HepG2 (cell line): ENCODE measurements around the gene UBAC2. TPM values are rescaled to one million over a fixed set of nuclear protein-coding genes. Genes with fewer than 3 reads are reported as not detected.

Experiments
- ATAC-seq: fragments of 200-7000 bp; cut with Tn5 transposase; 3 replicates; pipeline ENCODE4 v1.9.1; 2020; ENCODE audit warnings: mild to moderate bottlenecking, moderate library complexity
- BruUV-seq: library from RNA; stranded (reverse); fragments of 400-500 nt; replicated peaks from 2 replicates; lab custom pipeline; 2021; lab: Mats Ljungman, UMichigan
- CTCF ChIA-PET: fragments of 300-600 bp; formaldehyde crosslinking; extraction: SDS; loops from one replicate; lab custom pipeline; 2021; ENCODE audit warnings: low total read pairs, inconsistent platforms, low intra/inter-chr PET ratio; lab: Yijun Ruan, JAX
- POLR2A ChIA-PET: fragments of 350-600 bp; sonication (Branson Sonifier 250); formaldehyde crosslinking; loops from one replicate; lab custom pipeline; 2020; ENCODE audit warnings: antibody characterized with exemption, inconsistent platforms; lab: Yijun Ruan, JAX
- DNase-seq: peaks from one replicate; pipeline ENCODE4 v3.0.0-alpha.2; 2015; ENCODE audit warnings: low spot score
- FAIRE-seq: peaks from 3 replicates; lab custom pipeline; 2011; peaks lifted over from hg19 to GRCh38; lab: Jason Lieb, UNC
- H2AFZ ChIP-seq: one replicate; pipeline ENCODE4 v1.6.1; 2011; ENCODE audit warnings: low read length, inconsistent platforms
- H3K27ac ChIP-seq: fragments of 300-600 bp; 3 replicates; pipeline ENCODE4 v1.8.0; 2011; ENCODE audit warnings: mixed run types, mild to moderate bottlenecking, mixed read lengths, low read length, inconsistent platforms; ENCODE audit not compliant: insufficient read depth; ENCODE audit errors: extremely low read length
- H3K27me3 ChIP-seq, 2 experiments: fragments of 200-600 bp in 1 of 2; 2 replicates in 1 of 2; 3 replicates in 1 of 2; pipeline versions ENCODE4 v1.6.0 to v1.8.0; 2011; ENCODE audit warnings: low read length in 2 of 2, mild to moderate bottlenecking in 2 of 2, moderate library complexity in 2 of 2, inconsistent platforms in 1 of 2; ENCODE audit not compliant: insufficient read depth in 2 of 2, control insufficient read depth in 1 of 2
- H3K36me3 ChIP-seq, 2 experiments: fragments of 200-600 bp in 1 of 2; replicated peaks in 1 of 2; 2 replicates in 1 of 2; 3 replicates in 1 of 2; pipeline versions ENCODE4 v1.5.1 to v1.8.0; 2011; ENCODE audit warnings: low read length in 2 of 2, inconsistent platforms in 1 of 2; ENCODE audit not compliant: insufficient read depth in 2 of 2, control insufficient read depth in 1 of 2
- H3K4me1 ChIP-seq: 2 replicates; pipeline ENCODE4 v1.5.1; 2012; ENCODE audit warnings: low read length, inconsistent platforms; ENCODE audit not compliant: insufficient read depth
- H3K4me2 ChIP-seq: 2 replicates; pipeline ENCODE4 v1.6.0; 2011; ENCODE audit warnings: low read depth, low read length, inconsistent platforms
- H3K4me3 ChIP-seq, 3 experiments: fragments of 200-600 bp in 1 of 3; sonication (generic), shearing (Covaris generic) in 1 of 3; replicated peaks in 1 of 3; 2 replicates each; pipeline ENCODE4 v1.5.1; 2011 to 2016; ENCODE audit warnings: low read length in 3 of 3, inconsistent platforms in 2 of 3, low read depth in 2 of 3, mild to moderate bottlenecking in 2 of 3, control low read depth in 1 of 3, mixed read lengths in 1 of 3; ENCODE audit not compliant: insufficient read depth in 1 of 3
- H3K79me2 ChIP-seq: one replicate; pipeline ENCODE4 v1.6.1; 2011; ENCODE audit warnings: low read length, inconsistent platforms; ENCODE audit not compliant: insufficient read depth
- H3K9ac ChIP-seq: 2 replicates; pipeline ENCODE4 v1.6.0; 2011; ENCODE audit warnings: mild to moderate bottlenecking, low read depth, low read length, inconsistent platforms; ENCODE audit not compliant: insufficient read depth
- H3K9me3 ChIP-seq: 2 replicates; pipeline ENCODE4 v1.5.1; 2012; ENCODE audit warnings: mild to moderate bottlenecking, low read length
- H4K20me1 ChIP-seq: 2 replicates; pipeline ENCODE4 v1.6.0; 2011; ENCODE audit warnings: inconsistent platforms, mild to moderate bottlenecking, low read length, moderate library complexity; ENCODE audit not compliant: insufficient read depth
- AGO1 ChIP-seq: fragments of 200-400 bp; formaldehyde crosslinking; IDR thresholded peaks from 2 replicates; pipeline ENCODE4 v1.6.1; 2017; ENCODE audit warnings: mild to moderate bottlenecking, low read depth, low read length, moderate library complexity; ENCODE audit not compliant: poor library complexity, severe bottlenecking
- ATF5 ChIP-seq: sonication (generic); formaldehyde crosslinking; IDR thresholded peaks from 2 replicates; pipeline ENCODE4 v1.4.0; 2020; ENCODE audit warnings: mild to moderate bottlenecking, low read depth, missing genetic modification reagents
- CEBPG ChIP-seq: IDR thresholded peaks from 2 replicates; pipeline ENCODE4 v1.6.1; 2016
- CHD2 ChIP-seq: IDR thresholded peaks from 2 replicates; pipeline ENCODE4 v1.6.1; 2011; ENCODE audit warnings: low read depth, low read length, improper control_type of control experiment
- MYNN ChIP-seq: sonication (generic); formaldehyde crosslinking; IDR thresholded peaks from 2 replicates; pipeline ENCODE4 v1.4.0; 2020; ENCODE audit warnings: mild to moderate bottlenecking, low read depth, missing genetic modification reagents
- TFDP1 ChIP-seq: IDR thresholded peaks from 2 replicates; pipeline ENCODE4 v1.6.1; 2016; ENCODE audit warnings: missing compliant biosample characterization, missing genetic modification reagents, borderline replicate concordance
- THRA ChIP-seq: sonication (generic); formaldehyde crosslinking; IDR thresholded peaks from 2 replicates; pipeline ENCODE4 v1.4.0; 2020; ENCODE audit warnings: missing genetic modification reagents, borderline replicate concordance
- ZBTB26 ChIP-seq: IDR thresholded peaks from 2 replicates; pipeline ENCODE4 v1.6.1; 2016; ENCODE audit warnings: missing compliant biosample characterization, missing genetic modification reagents, borderline replicate concordance
- ZBTB34 ChIP-seq: sonication (generic); formaldehyde crosslinking; IDR thresholded peaks from 2 replicates; pipeline ENCODE4 v1.8.0; 2022; ENCODE audit warnings: mild to moderate bottlenecking, missing genetic modification reagents
- ZBTB42 ChIP-seq: sonication (generic); formaldehyde crosslinking; IDR thresholded peaks from 2 replicates; pipeline ENCODE4 v1.5.0; 2020; ENCODE audit warnings: mild to moderate bottlenecking, missing genetic modification reagents
- ZHX1 ChIP-seq: sonication (generic); formaldehyde crosslinking; IDR thresholded peaks from 2 replicates; pipeline ENCODE4 v1.8.1; 2022; ENCODE audit warnings: low read depth, mild to moderate bottlenecking, missing genetic modification reagents
- ZNF282 ChIP-seq: fragments of 450-650 bp; IDR thresholded peaks from 2 replicates; pipeline ENCODE4 v1.6.1; 2018; ENCODE audit not compliant: partially characterized antibody
- ZNF552 ChIP-seq: sonication (generic); formaldehyde crosslinking; IDR thresholded peaks from 2 replicates; pipeline ENCODE4 v1.9.0; 2022; ENCODE audit warnings: missing genetic modification reagents, mild to moderate bottlenecking, borderline replicate concordance
- ZNF670 ChIP-seq: sonication (generic); formaldehyde crosslinking; IDR thresholded peaks from 2 replicates; pipeline ENCODE4 v1.8.0; 2022; ENCODE audit warnings: mild to moderate bottlenecking, missing genetic modification reagents, borderline replicate concordance
- WGBS: methylation state at CpG from one replicate; pipeline ENCODE4 v1.1.6; 2017; ENCODE audit warnings: low lambda C conversion rate; 5-methylcytosine and 5-hydroxymethylcytosine counted together
- in situ Hi-C: cut with HindIII; loops from 2 replicates; pipeline ENCODE4 v1.10.0; 2017; ENCODE audit warnings: low pct_unique_long_range_greater_than_20kb; ENCODE audit not compliant: extremely low pct_ligation_motif_present
- intact Hi-C: fragments of 100-400 bp; cut with micrococcal nuclease; formaldehyde crosslinking; loops from one replicate; pipeline ENCODE4 v1.10.0; 2022; ENCODE audit not compliant: unreplicated experiment
- polyA plus RNA-seq, 8 experiments: library from polyadenylated mRNA; depleted of rRNA in 3 of 8; stranded (reverse) in 7 of 8; unstranded in 1 of 8; fragments of >200 nt; fragmentation: Illumina TruSeq in 4 of 8; extraction: Trizol in 4 of 8; gene quantifications; 2 replicates each; pipeline versions ENCODE4 v1.2.1 to v1.2.3, GENCODE V29; 2011 to 2016; ENCODE audit warnings: low read depth in 4 of 8, missing spikeins in 1 of 8, mixed read lengths in 1 of 8; ENCODE audit not compliant: insufficient read depth in 1 of 8
- total RNA-seq, 5 experiments: library from RNA; depleted of rRNA; stranded (reverse); fragments of >200 nt; fragmentation: Illumina TruSeq; extraction: Trizol; gene quantifications; 2 replicates each; pipeline ENCODE4 v1.2.3, GENCODE V29; 2016; ENCODE audit warnings: low read depth in 1 of 5

Gene UBAC2
- total and polyA plus RNA-seq, 2 of the 13 experiments (the other 11 are each of a cell fraction or from before 2014, with no cell fraction given): 61.3 to 80.8 TPM

GRCh38 chr13:99218126-99218525 is 17.5 kb downstream of the UBAC2 start (continued):
- TF ChIP-seq AGO1: no peak
- no peak for TF ChIP-seq ZNF282
- TF ChIP-seq ZNF670 (CRISPR knock-in tag): no peak
- TF ChIP-seq, all 625 proteins: peak for 2

GRCh38 chr13:99218545-99218944 is 17.9 kb downstream of the UBAC2 start:
- H3K79me2 ChIP-seq: peaks cover 83% of the 10 kb centered on the region
- H3K9me3 ChIP-seq: no peaks in the 10 kb centered on the region
- no peaks in the 10 kb centered on the region for H3K27me3 ChIP-seq
- H3K4me3 ChIP-seq: no peak overlapping the region
- FAIRE-seq (no peak), DNase-seq (no peak), ATAC-seq (no peak)
- in situ Hi-C loops: no loop called here
- WGBS: 93% methylated on average over 6 of the region's 6 CpGs
- POLR2A ChIA-PET: interaction anchor here (1.1 kb wide), 1 partner anchor 17 kb away, joined by 4 read pairs; no protein-coding TSS in a partner anchor
- H3K36me3 ChIP-seq: peaks cover 0 to 11% of the 10 kb centered on the region in 2 experiments; a peak in 3 of 5 replicates
- CTCF ChIA-PET: no interaction called here
- no peak overlapping the region for H2AFZ ChIP-seq
- H4K20me1 ChIP-seq: peaks cover 3% of the 10 kb centered on the region
- H3K4me2 ChIP-seq: no peak overlapping the region
- intact Hi-C loops: no loop called here
- H3K9ac ChIP-seq: no peak overlapping the region
- H3K4me1 ChIP-seq: no peaks in the 10 kb centered on the region
- BruUV-seq: no TSS peak
- H3K27ac ChIP-seq: no peak overlapping the region
- no peak for TF ChIP-seq ATF5 (CRISPR knock-in tag)
- no peak for TF ChIP-seq TFDP1
- TF ChIP-seq THRA (CRISPR knock-in tag): no peak
- TF ChIP-seq ZBTB34 (CRISPR knock-in tag): no peak
- no peak for TF ChIP-seq ZBTB42 (CRISPR knock-in tag)
- TF ChIP-seq CHD2: no peak
- TF ChIP-seq CEBPG (CRISPR knock-in tag): no peak
- TF ChIP-seq MYNN: no peak
- no peak for TF ChIP-seq ZHX1
- TF ChIP-seq ZNF552: no peak
- TF ChIP-seq ZBTB26 (CRISPR knock-in tag): no peak
